Pulmonary artery endothelial cell (primary cell): ENCODE data around the gene ENAH. TPM values are rescaled to one million over a fixed set of nuclear protein-coding genes. Genes with fewer than 3 reads are reported as not detected.
"Not testable (repeated sequence)": the region's sequence is repeated elsewhere in the genome, so short reads cannot be mapped to it uniquely, and the experiment has no call there.

ENCODE experiments used
- DNase-seq: peaks from one replicate; pipeline ENCODE4 v3.0.0-alpha.2; 2011; ENCODE audit warnings: low read depth, low spot score
- total RNA-seq: library from RNA; depleted of rRNA; stranded (reverse); fragments of >200 nt; gene quantifications from 2 replicates; pipeline ENCODE4 v1.2.3, GENCODE V29; 2014

The ENAH gene
- total RNA-seq, 1 donor from 2014 or later, result 46.0 TPM

DNA sequence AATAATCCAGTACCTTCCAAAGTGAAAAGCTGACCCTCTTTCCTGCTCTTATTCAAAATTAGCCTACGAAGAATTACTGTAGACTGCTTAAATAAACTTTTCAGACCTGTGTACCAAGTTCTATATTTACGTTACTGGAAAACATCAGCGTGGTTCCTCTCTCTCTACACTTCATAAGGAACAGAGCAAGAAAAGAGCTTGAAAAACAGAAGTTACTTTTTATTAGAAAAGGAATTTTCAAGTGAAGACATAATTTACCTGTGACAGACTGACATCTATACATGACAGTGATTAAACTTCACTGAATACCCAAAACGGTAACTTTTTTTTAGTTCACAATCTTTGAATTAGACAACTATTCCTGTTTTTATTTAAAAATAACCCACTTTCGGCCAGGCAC, 2.7 kb downstream of the ENAH start:
- DNase-seq, result no peak

DNA sequence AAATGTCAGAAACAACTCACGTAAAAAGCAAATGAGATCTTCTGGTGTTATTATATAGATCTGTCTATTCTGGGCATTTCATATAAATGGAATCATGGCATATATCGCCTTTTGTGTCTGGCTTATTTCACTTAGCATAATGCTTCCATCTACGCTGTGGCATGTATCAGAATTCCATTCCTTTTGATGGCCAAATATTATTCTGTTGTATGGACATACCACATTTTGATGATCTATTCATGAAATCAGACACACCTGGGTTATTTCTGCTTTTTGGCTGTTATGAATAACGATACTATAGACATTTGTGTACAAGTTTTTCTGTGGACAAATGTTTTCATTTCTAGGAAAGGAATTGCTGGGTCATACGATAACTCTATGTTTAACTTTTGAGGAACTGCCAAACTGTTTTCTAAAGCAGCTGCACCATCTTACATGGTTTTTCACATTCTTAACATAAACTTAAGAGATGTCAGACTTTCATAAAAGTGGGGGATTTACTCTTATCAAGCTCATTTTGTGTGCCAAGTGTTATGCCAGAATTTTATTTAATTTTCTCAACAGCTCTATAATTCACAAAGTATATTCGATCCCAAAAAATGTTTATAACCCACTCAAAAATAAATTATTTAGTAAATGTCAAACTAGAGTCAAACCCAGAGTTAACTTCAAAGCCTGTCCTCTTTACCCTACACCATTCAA, 7.6 kb downstream of the ENAH start:
- DNase-seq, result no peak

DNA sequence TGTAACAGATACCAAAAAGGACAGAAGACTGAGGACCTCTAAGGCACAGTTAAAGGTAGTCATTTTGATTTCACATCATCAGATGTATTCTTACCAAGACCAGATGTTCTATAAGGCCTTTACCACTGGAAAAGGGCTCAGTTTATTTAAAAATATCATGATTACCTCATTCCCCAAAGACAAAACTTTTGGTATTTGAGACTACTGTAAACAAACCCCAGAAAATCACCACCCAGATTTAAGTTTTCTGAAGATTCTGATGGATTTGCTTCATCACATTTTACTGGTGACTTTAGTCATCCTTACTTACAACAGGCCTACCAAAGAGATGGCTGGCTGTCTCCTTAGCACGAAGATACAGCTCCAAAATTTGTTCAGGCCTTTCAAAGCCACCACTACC, 8.3 kb downstream of the ENAH start:
- no peak for DNase-seq

DNA sequence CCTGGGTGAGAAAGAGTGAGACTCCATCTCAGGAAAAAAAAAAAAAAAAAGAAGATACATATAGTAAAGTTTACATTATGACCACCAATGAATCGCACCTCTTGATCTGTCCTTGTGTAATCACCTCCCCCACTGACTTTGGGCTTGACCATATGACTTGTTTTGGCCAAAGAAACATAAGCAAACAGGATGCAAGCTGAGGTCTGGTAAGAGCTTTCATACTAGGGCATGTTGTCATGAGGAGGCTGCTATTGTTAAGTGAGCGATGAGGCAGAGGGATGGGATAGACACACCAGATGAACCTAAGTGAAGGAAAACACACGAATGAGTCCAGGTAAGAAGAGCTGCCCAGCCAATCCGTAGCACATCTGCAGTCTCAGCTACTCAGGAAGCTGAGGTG, 10.7 kb downstream of the ENAH start:
- DNase-seq, result no peak

DNA sequence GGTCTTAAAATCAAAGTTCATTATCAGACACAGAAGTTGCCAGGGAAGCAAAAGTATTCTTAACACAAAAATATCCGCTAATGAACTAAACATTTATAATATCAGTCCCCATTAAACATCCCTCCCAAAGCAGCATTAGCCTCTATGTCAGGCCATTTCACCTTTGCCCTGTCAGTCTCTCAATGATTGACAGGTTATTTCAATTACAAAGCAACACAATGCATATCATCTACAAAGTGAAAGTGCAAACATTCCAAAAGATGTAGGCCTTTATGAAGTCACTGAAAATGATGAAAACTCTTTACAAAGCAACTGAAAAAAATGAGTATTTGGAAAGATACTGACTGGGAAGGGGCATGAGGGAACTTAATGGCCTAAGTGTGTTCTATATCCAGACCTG, 14.1 kb downstream of the ENAH start:
- DNase-seq, result no peak

DNA sequence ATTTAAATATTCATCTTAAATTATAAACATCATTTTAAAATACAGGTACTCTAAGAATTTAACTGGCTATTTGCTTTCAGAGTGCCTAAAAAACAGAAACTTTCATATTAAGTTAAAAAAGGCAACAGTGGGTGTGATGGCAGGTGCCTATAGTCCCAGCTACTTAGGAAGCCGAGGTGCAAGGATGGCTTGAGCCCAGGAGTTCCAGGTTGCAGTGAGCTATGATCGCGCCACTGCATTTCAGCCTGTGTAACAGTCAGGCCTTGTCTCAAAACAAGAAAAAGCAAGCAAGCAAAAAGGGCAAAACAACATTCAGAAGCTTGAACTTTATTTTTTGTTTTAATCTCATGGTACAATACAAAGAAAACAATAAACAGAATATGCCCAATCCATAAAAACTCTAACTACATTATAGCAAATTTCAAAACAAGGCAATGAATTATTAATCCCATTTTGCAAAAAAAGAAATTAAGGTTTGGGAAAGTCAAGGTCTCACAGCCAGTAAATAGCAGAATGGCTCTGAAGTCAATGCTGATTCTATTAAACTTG, 15.2 kb downstream of the ENAH start:
- no peak for DNase-seq

DNA sequence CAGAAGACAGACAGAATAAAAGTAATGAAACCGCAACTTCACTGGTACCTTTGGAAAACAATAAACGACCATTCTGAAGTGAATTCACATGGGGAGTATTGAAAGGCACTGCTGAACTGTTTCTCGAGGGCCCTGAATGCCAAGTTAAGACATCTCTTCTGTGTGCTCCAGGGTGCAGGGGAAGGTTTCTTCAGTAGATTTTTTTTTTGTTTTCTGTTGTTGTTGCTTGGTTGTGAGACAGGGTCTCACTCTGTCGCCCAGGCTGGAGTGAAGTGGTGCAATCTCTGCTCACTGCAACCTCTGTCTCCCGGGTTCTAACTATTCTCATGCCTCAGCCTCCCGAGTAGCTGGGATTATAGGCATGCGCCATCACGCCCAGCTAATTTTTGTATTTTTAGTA, 15.9 kb downstream of the ENAH start:
- DNase-seq, result not testable (repeated sequence)

DNA sequence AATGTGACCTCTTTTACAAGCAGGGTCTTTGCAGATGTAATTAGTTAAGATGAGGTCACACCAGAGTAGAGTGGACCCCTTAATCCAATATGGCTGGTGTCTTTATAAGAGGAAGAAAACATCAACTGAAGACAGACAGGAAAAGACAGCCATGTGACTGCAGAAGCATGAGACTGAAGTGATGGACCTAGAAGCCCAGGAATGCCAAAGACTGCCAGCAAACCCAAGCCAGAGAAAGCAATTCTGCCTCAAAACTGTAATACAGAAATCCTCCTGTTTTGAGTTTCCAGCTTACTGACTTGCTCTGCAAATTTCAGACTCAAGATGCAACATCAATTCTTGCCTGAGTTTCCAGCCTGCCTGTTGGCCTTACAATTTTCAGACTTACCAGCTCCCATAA, 17.3 kb downstream of the ENAH start:
- no peak for DNase-seq

DNA sequence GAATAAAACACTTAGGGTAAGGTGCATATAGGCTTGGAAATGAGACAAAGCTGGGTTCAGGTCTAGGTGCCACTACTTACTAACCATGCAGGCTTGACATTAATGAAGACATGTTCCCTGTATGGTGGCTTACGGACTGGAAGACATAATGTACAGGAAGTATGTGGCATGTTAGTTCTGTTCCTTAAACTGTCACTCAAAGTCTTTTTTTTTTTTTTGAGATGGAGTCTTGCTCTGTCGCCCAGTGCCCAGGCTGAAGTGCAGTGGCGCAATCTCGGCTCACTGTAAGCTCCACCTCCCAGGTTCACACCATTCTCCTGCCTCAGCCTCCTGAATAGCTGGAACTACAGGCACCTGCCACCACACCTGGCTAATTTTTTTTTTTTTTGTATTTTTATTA, 20.1 kb downstream of the ENAH start:
- not testable (repeated sequence) for DNase-seq

DNA sequence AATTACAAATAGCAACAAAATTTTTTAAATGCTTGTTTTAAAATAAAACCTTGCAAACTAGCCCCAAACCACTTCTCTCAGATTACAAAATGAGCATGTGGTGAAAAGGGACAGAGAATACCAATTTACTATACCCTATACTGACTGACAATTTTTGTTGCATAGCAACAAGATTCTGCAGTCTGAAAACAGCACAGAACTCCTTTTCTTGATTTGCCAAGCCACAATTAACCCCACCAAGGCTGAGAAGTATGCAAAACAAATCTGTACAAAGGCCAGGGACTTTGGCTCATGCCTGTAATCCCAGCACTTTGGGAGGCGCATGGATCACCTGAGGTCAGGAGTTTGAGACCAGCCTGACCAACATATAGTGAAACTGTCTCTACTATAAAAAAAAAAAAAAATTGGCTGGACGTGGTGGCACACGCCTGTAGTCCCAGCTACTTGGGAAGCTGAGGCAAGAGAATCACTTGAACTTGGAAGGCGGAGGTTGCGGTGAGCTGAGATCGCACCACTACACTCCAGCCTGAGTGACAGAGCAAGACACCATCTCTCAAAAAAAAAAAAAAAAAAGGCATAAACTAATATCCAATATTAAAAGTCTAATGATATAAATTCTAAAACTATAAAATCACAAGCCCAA, 21.8 kb downstream of the ENAH start:
- DNase-seq, result no peak

DNA sequence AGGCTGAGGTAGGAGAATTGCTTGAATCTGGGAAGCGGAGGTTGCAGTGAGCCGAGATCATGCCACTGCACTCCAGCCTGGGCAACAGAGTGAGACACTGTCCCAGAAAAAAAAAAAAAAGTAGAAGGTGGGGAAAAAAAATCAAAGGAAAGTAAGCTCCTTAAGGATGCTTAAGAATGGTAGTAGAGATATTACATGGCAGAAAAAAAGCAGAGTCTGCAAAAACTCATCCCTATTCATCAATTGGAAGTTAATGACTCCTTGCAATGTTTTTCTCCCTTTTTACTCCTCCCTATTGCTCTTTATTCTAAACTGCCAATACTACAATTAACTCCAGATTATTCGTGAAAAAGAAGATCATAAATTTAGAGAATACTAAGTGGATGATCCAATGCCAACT, 23.4 kb downstream of the ENAH start:
- no peak for DNase-seq

DNA sequence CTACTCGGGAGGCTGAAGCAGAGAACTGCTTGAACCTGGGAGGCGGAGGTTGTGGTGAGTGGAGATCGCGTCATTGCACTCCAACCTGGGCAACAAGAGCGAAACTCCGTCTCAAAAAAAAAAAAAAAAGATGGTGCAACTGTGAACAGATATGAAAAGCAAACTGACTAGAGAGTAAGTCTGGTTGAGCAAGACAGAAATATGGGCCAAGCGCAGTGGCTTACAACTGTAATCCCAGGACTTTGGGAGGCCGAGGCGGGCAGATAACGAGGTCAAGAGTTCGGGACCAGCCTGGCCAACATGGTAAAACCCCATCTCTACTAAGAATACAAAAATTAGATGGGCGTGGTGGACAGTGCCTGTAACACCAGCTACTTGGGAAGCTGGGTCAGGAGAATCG, 24.1 kb downstream of the ENAH start:
- not testable (repeated sequence) for DNase-seq

DNA sequence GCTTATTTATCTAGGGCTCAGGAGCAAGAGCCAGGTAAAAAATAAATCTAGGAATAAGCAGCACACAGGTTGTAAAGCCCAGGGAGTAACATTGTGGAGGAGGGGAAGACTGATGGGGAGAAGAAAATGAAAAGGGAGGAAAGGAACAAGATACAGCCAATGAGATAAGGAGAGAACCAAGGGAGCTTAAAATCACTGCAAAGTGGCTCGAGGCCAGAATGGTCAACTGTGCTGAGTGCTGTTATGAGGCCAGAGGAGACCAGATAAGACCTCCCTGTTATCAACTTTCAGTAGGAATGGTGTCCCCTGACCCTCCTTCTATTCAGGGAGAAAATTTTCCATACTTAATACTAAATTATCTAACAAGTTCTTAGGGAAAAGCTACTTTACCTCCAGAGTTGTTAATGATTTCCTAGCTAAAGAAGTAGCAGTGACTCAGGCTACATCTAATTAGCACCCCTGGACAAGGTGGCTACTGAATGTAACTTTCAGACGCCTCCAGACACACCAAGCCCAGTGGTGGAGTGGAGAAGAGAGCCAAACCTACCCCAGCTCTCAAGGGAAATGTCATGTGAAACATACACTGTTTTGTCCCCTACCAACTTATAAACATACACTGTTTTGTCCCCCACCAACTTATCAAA, 25.5 kb downstream of the ENAH start:
- DNase-seq, result no peak

DNA sequence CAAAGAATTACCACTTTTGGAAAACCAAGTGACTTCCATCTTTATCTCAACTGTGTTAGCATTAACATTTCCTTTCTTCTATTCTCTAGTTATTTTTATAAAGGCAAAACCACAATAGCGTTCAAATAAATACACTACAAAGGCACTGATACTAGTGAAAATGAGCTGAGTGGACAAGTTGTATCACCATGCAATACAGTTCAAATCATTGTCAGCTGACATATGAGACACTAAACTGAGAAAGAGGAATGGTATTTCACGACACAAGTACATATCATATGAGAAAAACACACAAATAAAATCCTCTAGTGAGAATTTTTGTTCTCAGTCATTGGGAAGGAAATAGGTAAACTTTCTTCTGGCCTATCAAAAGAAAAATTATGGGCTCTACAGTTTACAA, 26.2 kb downstream of the ENAH start:
- no peak for DNase-seq

DNA sequence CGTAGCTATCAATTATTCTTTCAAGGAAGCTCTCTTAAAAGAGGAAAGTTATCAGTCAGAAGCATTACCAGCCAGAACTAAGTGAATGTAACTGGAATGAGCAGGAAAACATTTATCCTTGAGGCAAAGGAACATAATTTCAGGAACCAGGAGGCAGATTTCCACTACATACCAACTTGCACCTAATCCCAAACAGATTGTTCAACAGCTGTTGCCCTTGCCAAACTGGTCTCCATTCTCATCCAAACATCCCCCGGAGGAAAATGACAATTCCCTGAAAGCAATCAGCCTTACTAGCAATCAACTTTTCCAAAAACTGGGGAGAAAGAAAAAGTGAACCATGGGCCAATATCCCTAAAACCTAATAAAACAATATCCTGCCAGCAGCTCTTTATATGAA, 35.0 kb downstream of the ENAH start:
- DNase-seq, result no peak

DNA sequence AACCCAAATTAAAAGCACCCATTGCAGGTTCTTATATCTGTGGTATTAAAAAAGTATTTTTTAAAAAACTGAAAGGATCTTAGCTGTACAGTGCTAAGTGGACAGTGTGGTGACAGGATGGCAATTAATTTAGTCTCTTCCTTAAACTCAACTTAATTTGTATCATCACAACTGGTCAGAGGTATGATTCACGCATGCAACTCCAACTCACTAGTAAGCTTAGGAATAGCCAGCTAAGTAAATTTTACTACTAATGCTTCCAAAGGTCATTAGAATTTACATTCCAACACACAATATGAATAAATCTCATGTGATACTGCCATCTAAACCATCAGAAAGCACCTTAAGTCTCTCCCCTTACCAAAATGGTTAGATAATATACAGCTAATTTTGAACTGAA, 35.4 kb downstream of the ENAH start:
- DNase-seq, result no peak

DNA sequence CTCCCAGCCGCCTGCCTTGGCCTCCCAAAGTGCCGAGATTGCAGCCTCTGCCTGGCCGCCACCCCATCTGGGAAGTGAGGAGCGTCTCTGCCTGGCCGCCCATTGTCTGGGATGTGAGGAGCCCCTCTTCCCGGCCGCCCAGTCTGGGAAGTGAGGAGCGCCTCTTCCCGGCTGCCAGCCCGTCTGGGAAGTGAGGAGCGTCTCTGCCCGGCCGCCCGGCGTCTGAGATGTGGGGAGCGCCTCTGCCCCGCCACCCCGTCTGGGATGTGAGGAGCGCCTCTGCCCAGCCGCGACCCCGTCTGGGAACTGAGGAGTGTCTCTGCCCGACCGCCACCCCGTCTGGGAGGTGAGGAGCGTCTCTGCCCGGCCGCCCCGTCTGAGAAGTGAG, 37.5 kb downstream of the ENAH start:
- DNase-seq, result not testable (repeated sequence)

DNA sequence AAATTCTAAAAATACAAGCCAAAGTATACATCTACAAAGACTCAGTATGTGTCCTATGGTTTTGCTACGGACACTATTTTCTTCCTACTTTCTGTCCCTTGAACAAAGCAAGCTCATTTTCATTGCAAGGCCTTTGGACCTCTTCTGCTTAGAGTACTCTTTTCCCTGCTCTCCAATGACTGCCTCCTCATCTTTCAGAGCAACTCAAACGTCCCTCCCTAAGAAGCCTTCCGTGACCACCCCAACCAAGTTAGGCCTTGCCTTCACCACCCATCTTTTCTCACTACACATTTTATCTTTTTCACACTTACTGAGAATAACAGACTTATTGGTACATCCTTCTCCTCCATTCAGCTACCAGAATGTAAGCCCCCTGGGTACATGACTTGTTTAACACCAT, 39.9 kb downstream of the ENAH start:
- DNase-seq, result no peak

DNA sequence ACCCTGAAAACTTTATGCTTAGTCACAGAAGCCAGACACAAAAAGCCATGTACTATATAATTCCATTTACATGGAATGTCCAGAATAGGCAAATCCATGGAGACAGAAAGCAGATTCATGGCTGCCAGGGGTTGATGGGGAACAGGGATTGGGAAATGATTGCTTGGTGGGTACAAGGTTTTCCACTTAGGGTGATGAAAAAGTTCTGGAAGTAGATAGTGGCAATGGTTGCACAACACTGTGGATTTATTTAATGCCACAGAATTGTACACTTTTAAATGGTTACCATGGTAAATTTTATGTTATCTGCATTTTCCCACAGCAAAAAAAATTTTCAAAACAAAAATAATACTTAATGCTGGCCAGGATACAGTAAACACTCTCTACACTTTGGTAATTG, 40.6 kb downstream of the ENAH start:
- DNase-seq, result no peak

DNA sequence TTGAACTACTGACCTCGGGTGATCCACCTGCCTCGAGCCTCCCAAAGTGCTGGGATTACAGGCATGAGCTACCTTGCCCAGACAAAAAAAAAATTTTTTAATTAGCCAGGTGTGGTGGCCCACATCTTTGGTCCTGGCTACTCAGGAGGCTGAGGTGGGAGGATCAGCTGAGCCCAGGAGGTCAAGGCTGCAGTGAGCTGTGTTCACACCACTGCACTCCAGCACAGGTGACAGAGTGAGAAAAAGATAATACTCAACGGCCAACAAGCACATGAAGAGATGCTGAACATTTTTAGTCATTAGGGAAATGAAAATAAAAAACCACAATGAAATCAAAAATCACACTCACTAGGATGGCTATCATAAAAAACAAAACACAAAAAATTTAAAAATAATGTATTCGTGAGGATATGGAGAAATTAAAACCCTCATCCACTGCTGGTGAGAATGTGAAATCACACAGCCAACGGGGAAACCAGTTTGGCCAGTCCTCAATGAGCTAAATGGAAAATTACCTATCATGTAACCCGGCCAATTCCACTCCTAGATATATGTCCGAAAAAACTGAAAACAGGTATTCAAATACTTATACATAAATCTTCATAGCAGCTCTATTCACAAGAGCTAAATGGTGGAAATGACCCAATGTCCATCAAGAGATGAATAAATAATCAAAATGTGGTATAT, 41.2 kb downstream of the ENAH start:
- no peak for DNase-seq

DNA sequence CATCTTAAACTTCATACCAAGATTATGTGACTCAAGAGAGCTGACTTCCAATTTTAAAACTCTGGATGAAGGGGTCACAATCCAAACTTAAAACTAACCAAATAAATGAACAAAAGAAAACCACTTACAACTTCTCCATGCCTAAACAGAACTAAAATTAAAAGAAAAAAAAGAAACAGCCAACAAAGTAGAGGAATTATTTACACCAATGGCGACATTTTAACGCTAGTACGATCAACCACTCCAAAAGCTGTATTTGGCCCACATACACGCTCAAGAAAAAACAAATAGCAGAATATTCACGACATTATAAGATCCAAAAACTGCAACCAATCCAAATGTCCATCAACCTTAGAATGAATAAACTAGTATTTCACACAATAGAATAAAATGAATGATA, 42.4 kb downstream of the ENAH start:
- no peak for DNase-seq
